ENCODE measurements around the gene PPCDC. TPM values are rescaled to one million over a fixed set of nuclear protein-coding genes. Genes with fewer than 3 reads are reported as not detected.

The PPCDC gene
- total RNA-seq, 6 donors from 2014 or later: 8.2 to 21.0 (median 12.6) TPM

DNA sequence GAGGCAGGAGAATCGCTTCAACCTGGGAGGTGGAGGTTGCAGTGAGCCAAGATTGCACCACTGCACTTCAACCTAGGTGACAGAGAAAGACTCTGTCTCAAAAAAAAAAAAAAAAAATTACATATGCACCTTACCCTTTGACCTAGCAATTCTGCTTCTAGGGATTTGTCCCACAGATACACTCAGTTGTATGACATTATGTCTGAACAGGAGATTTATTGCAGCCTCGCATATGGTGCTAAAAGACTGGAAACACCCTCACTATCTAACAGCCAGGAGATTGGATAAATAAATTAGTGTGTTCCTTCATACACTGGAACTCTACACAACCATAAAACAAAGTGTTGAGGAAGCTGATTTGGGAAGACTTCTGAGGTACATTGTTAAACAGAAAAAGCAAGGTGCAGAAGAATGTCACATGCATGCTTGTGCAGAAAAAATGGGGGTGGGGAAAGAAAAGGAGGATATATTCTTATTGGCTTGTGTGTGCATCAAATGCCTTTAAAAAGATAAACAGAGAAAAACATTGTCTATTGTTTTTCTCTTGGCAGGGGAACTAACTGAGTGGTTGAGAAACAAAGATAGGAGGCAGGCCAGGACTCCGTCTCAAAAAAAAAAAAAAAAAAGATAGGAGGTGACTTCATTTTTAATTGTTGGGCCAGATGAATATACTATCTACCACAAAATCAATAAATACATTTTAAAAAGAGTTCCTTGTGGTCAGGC lies 30.9 kb downstream of the PPCDC start:
- H3K27ac ChIP-seq: peak overlapping the region in 1 of 4 donors; percentile 27
- WGBS, 2 donors: 58 to 75% methylated on average over 3 of the region's 3 CpGs
- ATAC-seq (ENCODE audit: low FRiP score in 2 of 2): no peak
- DNase-seq: no peak
- no peaks in the 10 kb centered on the region for H3K27me3 ChIP-seq
- H3K4me3 ChIP-seq: no peak overlapping the region
- no peak for TF ChIP-seq POLR2A (IDR thresholded peaks at IDR 0.05)
- no peak for TF ChIP-seq EP300 (IDR thresholded peaks at IDR 0.05)
- TF ChIP-seq, protein P1, sequence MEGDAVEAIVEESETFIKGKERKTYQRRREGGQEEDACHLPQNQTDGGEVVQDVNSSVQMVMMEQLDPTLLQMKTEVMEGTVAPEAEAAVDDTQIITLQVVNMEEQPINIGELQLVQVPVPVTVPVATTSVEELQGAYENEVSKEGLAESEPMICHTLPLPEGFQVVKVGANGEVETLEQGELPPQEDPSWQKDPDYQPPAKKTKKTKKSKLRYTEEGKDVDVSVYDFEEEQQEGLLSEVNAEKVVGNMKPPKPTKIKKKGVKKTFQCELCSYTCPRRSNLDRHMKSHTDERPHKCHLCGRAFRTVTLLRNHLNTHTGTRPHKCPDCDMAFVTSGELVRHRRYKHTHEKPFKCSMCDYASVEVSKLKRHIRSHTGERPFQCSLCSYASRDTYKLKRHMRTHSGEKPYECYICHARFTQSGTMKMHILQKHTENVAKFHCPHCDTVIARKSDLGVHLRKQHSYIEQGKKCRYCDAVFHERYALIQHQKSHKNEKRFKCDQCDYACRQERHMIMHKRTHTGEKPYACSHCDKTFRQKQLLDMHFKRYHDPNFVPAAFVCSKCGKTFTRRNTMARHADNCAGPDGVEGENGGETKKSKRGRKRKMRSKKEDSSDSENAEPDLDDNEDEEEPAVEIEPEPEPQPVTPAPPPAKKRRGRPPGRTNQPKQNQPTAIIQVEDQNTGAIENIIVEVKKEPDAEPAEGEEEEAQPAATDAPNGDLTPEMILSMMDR (IDR thresholded peaks at IDR 0.05): no peak
- no peak for TF ChIP-seq POLR2AphosphoS5 (IDR thresholded peaks at IDR 0.05)
- H3K4me1 ChIP-seq: peaks cover 15 to 29% (median 21%) of the 10 kb centered on the region in 4 donors
- H3K36me3 ChIP-seq: no peaks in the 10 kb centered on the region
- no peaks in the 10 kb centered on the region for H3K9me3 ChIP-seq

DNA sequence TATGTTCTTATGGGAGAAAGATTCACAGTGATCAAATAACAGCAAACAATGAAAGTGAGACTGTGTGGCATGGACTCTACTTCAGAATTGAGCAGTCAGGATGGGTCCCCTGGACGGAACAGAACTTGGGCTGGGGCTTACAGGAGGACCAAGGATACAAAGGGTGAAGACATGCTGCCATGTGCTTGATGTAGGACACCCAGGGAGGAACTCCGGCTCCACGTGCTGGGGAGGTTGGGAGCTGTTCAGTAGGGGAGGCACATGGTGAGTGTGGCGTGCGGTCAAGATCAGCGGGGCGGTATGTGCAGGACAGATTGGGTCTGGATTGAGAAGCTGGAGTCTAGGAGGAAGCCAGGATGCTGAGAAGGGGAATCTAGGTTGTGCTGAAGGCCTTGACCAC lies 32.6 kb downstream of the PPCDC start:
- ATAC-seq (ENCODE audit: low FRiP score in 2 of 2) (no peak), DNase-seq (no peak)

DNA sequence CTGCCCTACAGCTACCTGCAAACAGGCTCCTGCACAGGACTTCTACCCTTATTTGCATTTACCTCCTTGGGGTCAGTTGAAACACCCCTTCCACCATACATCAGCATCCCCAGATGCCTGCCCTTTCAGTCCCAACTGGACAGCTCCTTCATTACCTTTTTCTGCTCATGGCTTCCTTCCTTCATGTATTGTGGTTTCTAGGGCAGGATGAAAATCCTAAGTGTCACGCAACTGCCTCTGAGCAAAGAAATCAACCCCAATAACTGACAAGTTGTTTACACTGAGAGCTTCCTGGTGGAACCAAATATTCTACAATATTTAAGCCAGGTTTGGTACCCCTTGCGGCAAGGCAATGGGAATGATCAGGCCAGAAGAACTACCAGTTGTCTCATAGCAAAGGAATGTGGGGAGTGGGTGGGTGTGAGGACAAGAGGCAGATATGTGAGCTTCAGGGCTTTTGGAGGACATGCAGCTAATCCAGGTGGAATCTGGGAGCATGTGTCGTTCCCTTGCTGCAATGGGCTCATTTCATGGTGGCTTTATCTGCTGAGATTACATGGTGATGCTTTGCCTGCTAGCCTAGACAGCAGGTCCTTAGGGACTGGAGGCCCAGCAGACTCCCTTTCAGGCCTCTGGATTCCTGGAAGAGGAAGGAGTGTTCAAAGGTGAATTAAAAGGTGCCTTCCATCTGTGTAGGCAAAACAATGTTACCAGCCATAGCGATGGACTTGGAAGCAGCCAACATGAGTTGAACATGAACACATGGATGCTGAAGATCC lies 34.9 kb downstream of the PPCDC start:
- no peaks in the 10 kb centered on the region for H3K9me3 ChIP-seq
- H3K4me3 ChIP-seq: no peak overlapping the region
- DNase-seq: peak in 1 of 2 donors; percentile 1
- WGBS, 2 donors: 85% methylated on average over 4 of the region's 4 CpGs
- H3K36me3 ChIP-seq: no peaks in the 10 kb centered on the region
- no peak overlapping the region for H3K27ac ChIP-seq
- ATAC-seq (ENCODE audit: low FRiP score in 2 of 2): no peak
- H3K4me1 ChIP-seq: peaks cover 8 to 11% (median 9%) of the 10 kb centered on the region in 4 donors
- TF ChIP-seq EP300 (IDR thresholded peaks at IDR 0.05) (no peak), POLR2A (IDR thresholded peaks at IDR 0.05) (no peak), POLR2AphosphoS5 (IDR thresholded peaks at IDR 0.05) (no peak)
- TF ChIP-seq, protein P1 (IDR thresholded peaks at IDR 0.05): no peak
- H3K27me3 ChIP-seq: no peaks in the 10 kb centered on the region

More for the DNA sequence above, 32.6 kb downstream of the PPCDC start:
- WGBS, 2 donors: 92 to 95% methylated on average over 7 of the region's 7 CpGs
- Histone ChIP-seq H3K27ac (no peak overlapping the region), H3K36me3 (no peaks in the 10 kb centered on the region), H3K9me3 (no peaks in the 10 kb centered on the region), H3K4me1 (peaks cover 8 to 16% (median 11%) of the 10 kb centered on the region in 4 donors), H3K27me3 (no peaks in the 10 kb centered on the region), H3K4me3 (no peak overlapping the region)
- TF ChIP-seq POLR2A (IDR thresholded peaks at IDR 0.05): no peak
- TF ChIP-seq POLR2AphosphoS5 (IDR thresholded peaks at IDR 0.05): no peak
- no peak for TF ChIP-seq EP300 (IDR thresholded peaks at IDR 0.05)
- TF ChIP-seq, protein P1 (IDR thresholded peaks at IDR 0.05): no peak

DNA sequence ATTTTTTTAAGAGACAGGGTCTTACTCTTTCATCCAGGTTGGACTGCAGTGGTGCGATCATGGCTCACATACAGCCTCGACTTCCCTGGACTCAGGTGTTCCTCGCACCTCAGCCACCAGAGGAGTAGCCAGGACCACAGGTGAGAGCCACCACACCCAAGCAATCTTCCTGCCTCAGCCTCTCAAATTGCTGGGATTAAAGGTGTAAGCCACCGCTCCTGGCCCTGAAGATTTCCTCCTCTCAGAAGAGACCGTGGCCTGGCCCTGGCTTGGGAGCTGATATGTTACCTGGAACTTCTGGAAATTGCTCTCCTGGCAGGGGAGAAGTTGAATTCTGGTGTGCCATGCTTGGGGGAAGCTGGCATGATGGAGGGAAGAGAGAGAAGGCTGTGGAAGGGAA lies 36.2 kb downstream of the PPCDC start:
- ATAC-seq (ENCODE audit: low FRiP score in 2 of 2) (no peak), DNase-seq (peak in 1 of 2 donors; percentile 15)
- 77 to 98% methylated on average over 5 of the region's 5 CpGs for WGBS, 2 donors
- Histone ChIP-seq H3K27me3 (no peaks in the 10 kb centered on the region), H3K27ac (no peak overlapping the region), H3K36me3 (no peaks in the 10 kb centered on the region), H3K4me1 (peaks cover 0 to 9% (median 6%) of the 10 kb centered on the region in 4 donors), H3K9me3 (no peaks in the 10 kb centered on the region), H3K4me3 (no peak overlapping the region)
- no peak for TF ChIP-seq POLR2A (IDR thresholded peaks at IDR 0.05)
- TF ChIP-seq POLR2AphosphoS5 (IDR thresholded peaks at IDR 0.05): no peak
- TF ChIP-seq, protein P1 (IDR thresholded peaks at IDR 0.05): no peak
- no peak for TF ChIP-seq EP300 (IDR thresholded peaks at IDR 0.05)

Data from upper lobe of left lung (tissue), 6 donors.